OCI-LY7 (cell line): ENCODE data around the gene LY6G6F.

Source experiments
- EZH2phosphoT487 ChIP-seq: fragments of 200-600 bp; sonication (generic); IDR thresholded peaks from 2 replicates; pipeline ENCODE4 v1.6.1; 2018; ENCODE audit warnings: low read depth, borderline replicate concordance, mild to moderate bottlenecking, mixed run types, antibody characterized with exemption, low read length, moderate library complexity, mixed read lengths
- TF ChIP-seq, protein P1 (sequence below): fragments of 200-600 bp; sonication (generic); conservative IDR thresholded peaks from 2 replicates; pipeline ENCODE4 v1.5.1; 2014; ENCODE audit warnings: mild to moderate bottlenecking, antibody characterized with exemption, low read length, moderate library complexity, mixed read lengths

DNA sequence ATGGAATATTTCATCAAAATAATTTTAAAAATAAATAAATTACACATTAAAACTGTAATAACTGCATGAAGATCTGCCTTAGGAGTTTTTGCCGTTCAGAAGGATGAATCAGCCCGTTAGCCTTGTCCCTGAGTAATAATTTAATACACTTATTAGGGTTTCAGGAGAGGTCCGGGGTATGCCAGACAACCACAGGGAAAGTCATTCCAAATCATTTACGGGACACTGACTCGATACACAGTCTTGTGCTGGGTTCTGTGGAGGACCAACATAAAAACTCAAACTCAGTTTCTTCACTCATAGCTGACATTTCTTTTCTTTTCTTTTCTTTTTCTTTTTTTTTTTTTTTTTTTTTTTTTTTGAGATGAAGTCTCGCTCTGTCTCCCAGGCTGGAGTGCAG lies 735 bp upstream of the LY6G6F start:
- TF ChIP-seq EZH2phosphoT487: no peak
- TF ChIP-seq, protein P1, sequence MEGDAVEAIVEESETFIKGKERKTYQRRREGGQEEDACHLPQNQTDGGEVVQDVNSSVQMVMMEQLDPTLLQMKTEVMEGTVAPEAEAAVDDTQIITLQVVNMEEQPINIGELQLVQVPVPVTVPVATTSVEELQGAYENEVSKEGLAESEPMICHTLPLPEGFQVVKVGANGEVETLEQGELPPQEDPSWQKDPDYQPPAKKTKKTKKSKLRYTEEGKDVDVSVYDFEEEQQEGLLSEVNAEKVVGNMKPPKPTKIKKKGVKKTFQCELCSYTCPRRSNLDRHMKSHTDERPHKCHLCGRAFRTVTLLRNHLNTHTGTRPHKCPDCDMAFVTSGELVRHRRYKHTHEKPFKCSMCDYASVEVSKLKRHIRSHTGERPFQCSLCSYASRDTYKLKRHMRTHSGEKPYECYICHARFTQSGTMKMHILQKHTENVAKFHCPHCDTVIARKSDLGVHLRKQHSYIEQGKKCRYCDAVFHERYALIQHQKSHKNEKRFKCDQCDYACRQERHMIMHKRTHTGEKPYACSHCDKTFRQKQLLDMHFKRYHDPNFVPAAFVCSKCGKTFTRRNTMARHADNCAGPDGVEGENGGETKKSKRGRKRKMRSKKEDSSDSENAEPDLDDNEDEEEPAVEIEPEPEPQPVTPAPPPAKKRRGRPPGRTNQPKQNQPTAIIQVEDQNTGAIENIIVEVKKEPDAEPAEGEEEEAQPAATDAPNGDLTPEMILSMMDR: no peak
